H1 (cell line): Measurements from ENCODE around the gene RPL18. TPM values are rescaled to one million over a fixed set of nuclear protein-coding genes. Genes with fewer than 3 reads are reported as not detected.

Source experiments
- CTCF ChIA-PET: fragments of 300-600 bp; sonication (Branson Sonifier 250); formaldehyde crosslinking; loops from one replicate; lab custom pipeline; 2021; ENCODE audit not compliant: partially characterized antibody; lab: Charles Lee
- POLR2A ChIA-PET: fragments of 300-600 bp; sonication (Branson Sonifier 250); formaldehyde crosslinking; loops from one replicate; lab custom pipeline; 2021; ENCODE audit warnings: inconsistent platforms; ENCODE audit not compliant: partially characterized antibody; lab: Charles Lee
- DNase-seq, 2 experiments: peaks; one replicate each; pipeline versions ENCODE4 v3.0.0 to v3.0.0-alpha.2; 2010 to 2022; ENCODE audit warnings: low spot score in 2 of 2, low read depth in 1 of 2, mixed read lengths in 1 of 2
- FAIRE-seq: peaks from 2 replicates; lab custom pipeline; 2011; peaks lifted over from hg19 to GRCh38; lab: Jason Lieb, UNC
- H2AFZ ChIP-seq: 2 replicates; pipeline ENCODE4 v1.8.1; 2012; ENCODE audit warnings: low read length, inconsistent platforms
- H2AK5ac ChIP-seq: 2 replicates; pipeline ENCODE4 v1.6.1; 2013; ENCODE audit warnings: low read depth, low read length
- H2BK120ac ChIP-seq: replicated peaks from 2 replicates; pipeline ENCODE3; 2013; ENCODE audit warnings: low read depth, low read length, inconsistent platforms
- H2BK12ac ChIP-seq: 2 replicates; pipeline ENCODE4 v1.6.1; 2013; ENCODE audit warnings: low read depth, low read length
- H2BK15ac ChIP-seq: 2 replicates; pipeline ENCODE4 v1.6.1; 2013; ENCODE audit warnings: low read length
- H2BK20ac ChIP-seq: 2 replicates; pipeline ENCODE4 v1.6.1; 2013; ENCODE audit warnings: low read length
- H2BK5ac ChIP-seq: 2 replicates; pipeline ENCODE4 v1.6.1; 2013; ENCODE audit warnings: low read depth, low read length
- H3K14ac ChIP-seq: 2 replicates; pipeline ENCODE4 v1.6.1; 2013; ENCODE audit warnings: inconsistent platforms; ENCODE audit not compliant: insufficient read length
- H3K18ac ChIP-seq: 2 replicates; pipeline ENCODE4 v1.6.1; 2013; ENCODE audit warnings: low read length; ENCODE audit errors: extremely low read depth
- H3K23ac ChIP-seq: 2 replicates; pipeline ENCODE4 v1.6.1; 2013; ENCODE audit warnings: inconsistent platforms; ENCODE audit not compliant: insufficient read length
- H3K23me2 ChIP-seq: 2 replicates; pipeline ENCODE4 v1.6.1; 2013; ENCODE audit warnings: low read depth, low read length
- H3K27ac ChIP-seq: 2 replicates; pipeline ENCODE4 v1.6.1; 2011; ENCODE audit warnings: low read depth, low read length, inconsistent platforms
- H3K27me3 ChIP-seq, 4 experiments: replicated peaks in 1 of 4; 1 replicate in 1 of 4; 2 replicates in 3 of 4; pipeline versions ENCODE4 v1.6.1 to v1.8.1; 2011 to 2013; ENCODE audit warnings: low read length in 3 of 4, mild to moderate bottlenecking in 3 of 4, inconsistent platforms in 2 of 4, mixed read lengths in 2 of 4, moderate library complexity in 1 of 4; ENCODE audit not compliant: control insufficient read depth in 3 of 4, insufficient read depth in 3 of 4; ENCODE audit errors: extremely low read depth in 1 of 4
- H3K36me3 ChIP-seq, 4 experiments: 2 replicates each; pipeline versions ENCODE4 v1.6.1 to v1.8.1; 2011 to 2013; ENCODE audit warnings: mild to moderate bottlenecking in 4 of 4, low read length in 3 of 4, moderate library complexity in 2 of 4, control low read depth in 1 of 4, inconsistent platforms in 1 of 4; ENCODE audit not compliant: insufficient read depth in 4 of 4, control insufficient read depth in 2 of 4
- H3K4ac ChIP-seq: replicated peaks from 2 replicates; pipeline ENCODE3; 2013; ENCODE audit warnings: low read length, low read depth, mixed read lengths, inconsistent platforms; ENCODE audit not compliant: insufficient read length
- H3K4me1 ChIP-seq, 4 experiments: replicated peaks in 1 of 4; 1 replicate in 1 of 4; 2 replicates in 3 of 4; pipeline versions ENCODE4 v1.6.1 to v1.8.1; 2011 to 2013; ENCODE audit warnings: low read length in 3 of 4, inconsistent platforms in 2 of 4, mixed read lengths in 1 of 4; ENCODE audit not compliant: insufficient read depth in 4 of 4, control insufficient read depth in 3 of 4
- H3K4me2 ChIP-seq, 2 experiments: 2 replicates each; pipeline versions ENCODE4 v1.6.1 to v1.8.1; 2011 to 2013; ENCODE audit warnings: low read depth in 2 of 2, low read length in 2 of 2, control low read depth in 1 of 2, inconsistent platforms in 1 of 2, mild to moderate bottlenecking in 1 of 2; ENCODE audit not compliant: insufficient read depth in 1 of 2
- H3K4me3 ChIP-seq, 4 experiments: fragments of 200-600, 300-600 bp in 1 of 4; sonication (generic), shearing (Covaris generic), sonication (Bioruptor Twin) in 1 of 4; 2 replicates each; pipeline versions ENCODE4 v1.5.1 to v1.8.1; 2011 to 2016; ENCODE audit warnings: low read length in 4 of 4, low read depth in 3 of 4, control low read depth in 2 of 4, inconsistent platforms in 2 of 4, mild to moderate bottlenecking in 2 of 4, mixed read lengths in 1 of 4, moderate library complexity in 1 of 4; ENCODE audit not compliant: insufficient read depth in 2 of 4; ENCODE audit errors: extremely low read depth in 1 of 4
- H3K56ac ChIP-seq: replicated peaks from 2 replicates; pipeline ENCODE3; 2013; ENCODE audit warnings: low read depth, mild to moderate bottlenecking, mixed read lengths, low read length, inconsistent platforms; ENCODE audit not compliant: insufficient read length
- H3K79me1 ChIP-seq: 2 replicates; pipeline ENCODE4 v1.6.1; 2013; ENCODE audit warnings: low read depth, low read length, control low read depth
- H3K79me2 ChIP-seq, 2 experiments: 2 replicates each; pipeline versions ENCODE4 v1.6.1 to v1.8.1; 2012 to 2013; ENCODE audit warnings: low read length in 2 of 2, mild to moderate bottlenecking in 2 of 2, inconsistent platforms in 1 of 2; ENCODE audit not compliant: insufficient read depth in 2 of 2, control insufficient read depth in 1 of 2
- H3K9ac ChIP-seq, 4 experiments: replicated peaks in 1 of 4; 1 replicate in 1 of 4; 2 replicates in 3 of 4; pipeline versions ENCODE4 v1.6.1 to v1.8.1; 2011 to 2013; ENCODE audit warnings: low read depth in 3 of 4, low read length in 3 of 4, control low read depth in 2 of 4, mild to moderate bottlenecking in 2 of 4, moderate library complexity in 2 of 4, inconsistent platforms in 1 of 4; ENCODE audit errors: extremely low read depth in 1 of 4
- H3K9me3 ChIP-seq, 2 experiments: 2 replicates each; pipeline versions ENCODE4 v1.6.1 to v1.8.1; 2012 to 2013; ENCODE audit warnings: mild to moderate bottlenecking in 2 of 2, moderate library complexity in 2 of 2, control low read depth in 1 of 2, inconsistent platforms in 1 of 2, low read depth in 1 of 2, low read length in 1 of 2, mixed read lengths in 1 of 2; ENCODE audit not compliant: insufficient read depth in 2 of 2
- H4K20me1 ChIP-seq, 2 experiments: replicated peaks in 1 of 2; 2 replicates each; pipeline versions ENCODE3 to v1.8.1; 2011 to 2013; ENCODE audit warnings: inconsistent platforms in 2 of 2, low read length in 2 of 2, mild to moderate bottlenecking in 1 of 2; ENCODE audit not compliant: insufficient read depth in 2 of 2, control insufficient read depth in 1 of 2
- H4K5ac ChIP-seq: 2 replicates; pipeline ENCODE4 v1.6.1; 2013; ENCODE audit warnings: low read length, low read depth, mixed read lengths, inconsistent platforms; ENCODE audit not compliant: insufficient read length
- H4K8ac ChIP-seq: 2 replicates; pipeline ENCODE4 v1.8.0; 2013; ENCODE audit warnings: mild to moderate bottlenecking, moderate library complexity, low read length, inconsistent platforms; ENCODE audit not compliant: insufficient read depth; ENCODE audit errors: extremely low read depth
- H4K91ac ChIP-seq: replicated peaks from 2 replicates; pipeline ENCODE3; 2013; ENCODE audit warnings: low read length, mixed read lengths, inconsistent platforms; ENCODE audit not compliant: insufficient read length
- CBX5 ChIP-seq: fragments of 300-800, 300-1000 bp; sonication (generic); IDR thresholded peaks from 2 replicates; pipeline ENCODE4 v1.7.1; 2016; ENCODE audit warnings: antibody characterized with exemption, low read length, low read depth
- EP300 ChIP-seq, 2 experiments: IDR thresholded peaks; 1 replicate in 1 of 2; 2 replicates in 1 of 2; pipeline ENCODE4 v1.6.1; 2011 to 2012; ENCODE audit warnings: low read depth in 2 of 2, low read length in 2 of 2, mild to moderate bottlenecking in 2 of 2, borderline replicate concordance in 1 of 2, inconsistent platforms in 1 of 2, moderate library complexity in 1 of 2
- GABPA ChIP-seq: IDR thresholded peaks from 2 replicates; pipeline ENCODE4 v1.6.1; 2011; ENCODE audit warnings: mild to moderate bottlenecking, low read length, moderate library complexity, borderline replicate concordance; ENCODE audit not compliant: insufficient read depth
- HDAC6 ChIP-seq: IDR thresholded peaks from one replicate; pipeline ENCODE4 v1.7.1; 2012; ENCODE audit warnings: low read depth, mild to moderate bottlenecking, inconsistent platforms, low read length, moderate library complexity
- KDM1A ChIP-seq: fragments of 200-600, 300-600 bp; sonication (generic); IDR thresholded peaks from 2 replicates; pipeline ENCODE4 v1.7.1; 2016; ENCODE audit warnings: mild to moderate bottlenecking, low read length, borderline replicate concordance
- MAFK ChIP-seq: IDR thresholded peaks from 2 replicates; pipeline ENCODE4 v1.6.1; 2012; ENCODE audit warnings: low read depth, mild to moderate bottlenecking, improper control_type of control experiment, low read length
- RNF2 ChIP-seq: fragments of 200-900, 300-1000 bp; sonication (generic); IDR thresholded peaks from 2 replicates; pipeline ENCODE4 v1.7.1; 2016; ENCODE audit warnings: borderline replicate concordance, low read depth, mild to moderate bottlenecking, antibody characterized with exemption, low read length; ENCODE audit not compliant: poor library complexity, severe bottlenecking; ENCODE audit errors: missing control alignments
- SUZ12 ChIP-seq: fragments of 200-600 bp; sonication (generic); IDR thresholded peaks from 2 replicates; pipeline ENCODE4 v1.6.1; 2012; ENCODE audit warnings: mild to moderate bottlenecking, inconsistent platforms, low read length, moderate library complexity, mixed read lengths
- TAF1 ChIP-seq: IDR thresholded peaks from 2 replicates; pipeline ENCODE4 v1.6.1; 2011; ENCODE audit warnings: mild to moderate bottlenecking, low read depth, low read length
- ZNF274 ChIP-seq: IDR thresholded peaks from 2 replicates; pipeline ENCODE4 v1.7.0; 2012; ENCODE audit warnings: low read length, borderline replicate concordance; ENCODE audit errors: extremely low read depth
- WGBS, 2 experiments: shearing (Covaris generic) in 1 of 2; methylation state at CpG; one replicate each; pipeline versions ENCODE4 v1.1.6 to v1.1.7; 2013 to 2015; ENCODE audit warnings: low lambda C conversion rate in 2 of 2, mixed read lengths in 2 of 2, inconsistent platforms in 1 of 2, low coverage in 1 of 2, missing lambda C conversion rate in 1 of 2; ENCODE audit not compliant: insufficient replicate concordance in 2 of 2, insufficient coverage in 1 of 2, insufficient read length in 1 of 2; ENCODE audit errors: extremely low coverage in 1 of 2, missing lambda C conversion rate in 1 of 2; 5-methylcytosine and 5-hydroxymethylcytosine counted together
- polyA plus RNA-seq, 7 experiments: library from polyadenylated mRNA; depleted of rRNA in 3 of 7; stranded (reverse) in 5 of 7; unstranded in 2 of 7; fragments of >200 nt in 5 of 7; fragments of 200-250 nt in 2 of 7; gene quantifications; 1 replicate in 5 of 7; 2 replicates in 1 of 7; 4 replicates in 1 of 7; pipeline versions ENCODE4 v1.2.1 to v1.2.3, GENCODE V29; 2011 to 2013; ENCODE audit warnings: missing spikeins in 2 of 7, mixed read lengths in 2 of 7
- total RNA-seq: library from RNA; stranded (reverse); fragmentation: NEBNext Ultra II Directional; extraction: Animal tissue kit (Norgen Biotek cat#: 25700); gene quantifications from 2 replicates; pipeline ENCODE4 v1.2.1, GENCODE V29; 2021
- TF ChIP-seq, protein P1 (sequence below): IDR thresholded peaks from 2 replicates; pipeline ENCODE4 v1.6.1; 2011; ENCODE audit warnings: low read depth, mild to moderate bottlenecking, low read length; ENCODE audit not compliant: insufficient read depth

RPL18 gene
- total and polyA plus RNA-seq, 2 of the 8 experiments (the other 6 are each of a cell fraction or from before 2014, with no cell fraction given), result 1,669 to 2,789 TPM

DNA sequence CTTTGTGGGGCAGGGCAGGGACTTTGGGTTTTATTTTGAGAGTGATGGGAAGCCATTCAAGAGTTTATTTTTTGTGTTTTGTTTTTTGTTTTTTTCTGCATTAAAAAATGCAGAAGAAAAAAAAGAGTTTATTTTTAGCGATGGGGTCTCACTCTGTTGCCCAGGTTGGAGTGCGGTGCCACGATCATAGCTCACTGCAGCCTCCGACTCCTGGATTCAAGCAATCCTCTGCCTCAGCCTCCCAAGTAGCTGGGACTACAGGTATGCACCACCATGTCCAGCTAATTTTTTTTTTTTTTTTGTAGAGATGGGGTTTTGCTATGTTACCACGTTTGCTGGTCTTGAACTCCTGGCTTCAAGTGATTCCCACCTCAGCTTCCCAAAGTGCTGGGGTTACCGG is 39.5 kb upstream of the RPL18 start:
- Histone ChIP-seq H3K79me2 (no peaks in the 10 kb centered on the region), H2AK5ac (no peak overlapping the region), H3K4me1 (no peaks in the 10 kb centered on the region; a peak in 1 of 7 replicates), H3K56ac (no peak overlapping the region), H2BK120ac (peak overlapping the region; percentile 33), H3K4me2 (no peak overlapping the region), H3K36me3 (no peaks in the 10 kb centered on the region), H3K23ac (no peak overlapping the region), H3K23me2 (no peaks in the 10 kb centered on the region), H3K4ac (no peak overlapping the region), H2BK15ac (no peak overlapping the region), H2BK12ac (no peak overlapping the region), H2AFZ (no peak overlapping the region), H4K8ac (no peak overlapping the region), H3K9ac (no peak overlapping the region), H3K4me3 (no peak overlapping the region), H3K14ac (no peak overlapping the region), H4K20me1 (no peaks in the 10 kb centered on the region), H3K79me1 (no peaks in the 10 kb centered on the region), H2BK5ac (no peak overlapping the region), H2BK20ac (no peak overlapping the region), H4K5ac (no peak overlapping the region), H3K9me3 (no peaks in the 10 kb centered on the region; a peak in 2 of 4 replicates), H3K27me3 (no peaks in the 10 kb centered on the region; a peak in 1 of 7 replicates), H3K18ac (no peak overlapping the region), H3K27ac (no peak overlapping the region), H4K91ac (no peak overlapping the region)
- DNase-seq (no peak), FAIRE-seq (no peak)
- ChIA-PET POLR2A (interaction anchor here (1.0 kb wide), 1 partner anchor 89 kb away, joined by 4 read pairs; no protein-coding TSS in a partner anchor), CTCF (interaction anchor here (0.7 to 3.0 kb wide), 3 partner anchors 13 to 166 kb away, joined by 4 to 9 read pairs (median 4); partner anchors contain the start of gene CA11)
- WGBS, 2 experiments, result 94% methylated on average over 6 of the region's 6 CpGs; no CpG with 5 or more reads in 1 of the 2 experiments
- TF ChIP-seq CBX5 (no peak), ZNF274 (no peak), MAFK (no peak), GABPA (no peak), EP300 (IDR thresholded peaks at IDR 0.05; ENCODE audit: borderline replicate concordance in 1 of 2, low read depth in 2 of 2, low read length in 2 of 2) (no peak), TAF1 (no peak), SUZ12 (no peak), KDM1A (no peak), RNF2 (no peak), HDAC6 (no peak)
- TF ChIP-seq, protein P1, sequence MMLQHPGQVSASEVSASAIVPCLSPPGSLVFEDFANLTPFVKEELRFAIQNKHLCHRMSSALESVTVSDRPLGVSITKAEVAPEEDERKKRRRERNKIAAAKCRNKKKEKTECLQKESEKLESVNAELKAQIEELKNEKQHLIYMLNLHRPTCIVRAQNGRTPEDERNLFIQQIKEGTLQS, result no peak
